Vagina (tissue), 2 donors: Measurements from ENCODE around the gene LCN15. TPM values are rescaled to one million over a fixed set of nuclear protein-coding genes. Genes with fewer than 3 reads are reported as not detected.

Experiments
- DNase-seq, 2 donors: peaks; one replicate each; pipeline ENCODE4 v3.0.0-alpha.2; 2017; ENCODE audit errors: extremely low spot score in 2 of 2
- H3K27ac ChIP-seq: fragments of 200-600 bp; sonication (generic); one replicate; pipeline ENCODE4 v1.5.1; 2019
- H3K27me3 ChIP-seq: fragments of 200-600 bp; sonication (generic); one replicate; pipeline ENCODE4 v1.5.1; 2019
- H3K36me3 ChIP-seq, 2 donors: fragments of 200-600 bp; sonication (generic); one replicate each; pipeline ENCODE4 v1.5.1; 2017 to 2019
- H3K4me1 ChIP-seq: fragments of 200-600 bp; sonication (generic); one replicate; pipeline ENCODE4 v1.5.1; 2019
- H3K4me3 ChIP-seq, 2 donors: fragments of 200-600 bp; sonication (generic); 1 replicate in 1 of 2; 2 replicates in 1 of 2; pipeline ENCODE4 v1.5.1; 2016 to 2019
- H3K9me3 ChIP-seq: fragments of 200-600 bp; sonication (generic); one replicate; pipeline ENCODE4 v1.5.1; 2019
- CTCF ChIP-seq, 3 experiments: fragments of 450-650 bp in 2 of 3; fragments of 200-600 bp in 1 of 3; sonication (generic) in 1 of 3; IDR thresholded peaks; one replicate each; pipeline ENCODE4 v1.5.1; 2017 to 2019; ENCODE audit warnings: antibody characterized with exemption in 3 of 3, mild to moderate bottlenecking in 2 of 3, moderate library complexity in 2 of 3
- POLR2A ChIP-seq, 2 donors: fragments of 450-650 bp; IDR thresholded peaks; one replicate each; pipeline ENCODE4 v1.6.1; 2017; ENCODE audit warnings: antibody characterized with exemption in 2 of 2, mild to moderate bottlenecking in 2 of 2, moderate library complexity in 2 of 2
- POLR2AphosphoS5 ChIP-seq, 2 donors: sonication (generic); formaldehyde crosslinking; IDR thresholded peaks; one replicate each; pipeline ENCODE4 v1.9.0; 2017; ENCODE audit warnings: antibody characterized with exemption in 2 of 2, mild to moderate bottlenecking in 2 of 2, low read depth in 1 of 2; ENCODE audit not compliant: insufficient read depth in 1 of 2
- intact Hi-C: fragments of 100-400 bp; cut with DNase I; formaldehyde crosslinking; loops from one replicate; pipeline ENCODE4 v1.15.1; 2023
- total RNA-seq: library from RNA; depleted of rRNA; stranded (reverse); fragments of >200 nt; gene quantifications from one replicate; pipeline ENCODE4 v1.2.3, GENCODE V29; 2016

Gene LCN15
- total RNA-seq, 1 donor from 2014 or later, result not detected

- Histone ChIP-seq H3K27ac (no peak overlapping the region), H3K4me3 (no peak overlapping the region), H3K27me3 (no peaks in the 10 kb centered on the region), H3K9me3 (no peaks in the 10 kb centered on the region), H3K36me3 (no peaks in the 10 kb centered on the region), H3K4me1 (peaks cover 2% of the 10 kb centered on the region)
- no peak for DNase-seq
- intact Hi-C loops, result no loop called here
- TF ChIP-seq POLR2A (IDR thresholded peaks at IDR 0.05) (no peak), POLR2AphosphoS5 (IDR thresholded peaks at IDR 0.05; ENCODE audit: insufficient read depth in 1 of 2, low read depth in 1 of 2) (no peak), CTCF (IDR thresholded peaks at IDR 0.05) (no peak)
Observed at GRCh38 chr9:136784997-136785361, 20.7 kb upstream of the LCN15 start.

GRCh38 chr9:136784249-136784996 is 20.1 kb upstream of the LCN15 start:
- intact Hi-C loops, result no loop called here
- Histone ChIP-seq H3K27me3 (no peaks in the 10 kb centered on the region), H3K4me3 (no peak overlapping the region), H3K9me3 (no peaks in the 10 kb centered on the region), H3K27ac (no peak overlapping the region), H3K36me3 (no peaks in the 10 kb centered on the region), H3K4me1 (no peaks in the 10 kb centered on the region)
- TF ChIP-seq POLR2AphosphoS5 (IDR thresholded peaks at IDR 0.05; ENCODE audit: insufficient read depth in 1 of 2, low read depth in 1 of 2) (no peak), CTCF (IDR thresholded peaks at IDR 0.05) (peak; percentile 26 to 43 (median 36)), POLR2A (IDR thresholded peaks at IDR 0.05) (no peak)
- DNase-seq, result no peak

GRCh38 chr9:136782452-136782851 is 18.1 kb upstream of the LCN15 start:
- DNase-seq, result no peak
- TF ChIP-seq POLR2A (IDR thresholded peaks at IDR 0.05) (no peak), CTCF (IDR thresholded peaks at IDR 0.05) (no peak), POLR2AphosphoS5 (IDR thresholded peaks at IDR 0.05; ENCODE audit: insufficient read depth in 1 of 2, low read depth in 1 of 2) (no peak)
- H3K4me1 ChIP-seq, result no peaks in the 10 kb centered on the region
- no peak overlapping the region for H3K4me3 ChIP-seq
- H3K27ac ChIP-seq, result no peak overlapping the region
- no peaks in the 10 kb centered on the region for H3K36me3 ChIP-seq
- H3K9me3 ChIP-seq, result no peaks in the 10 kb centered on the region
- intact Hi-C loops, result no loop called here
- no peaks in the 10 kb centered on the region for H3K27me3 ChIP-seq

- H3K36me3 ChIP-seq, result no peaks in the 10 kb centered on the region
- TF ChIP-seq POLR2AphosphoS5 (IDR thresholded peaks at IDR 0.05; ENCODE audit: insufficient read depth in 1 of 2, low read depth in 1 of 2) (no peak), CTCF (IDR thresholded peaks at IDR 0.05) (no peak), POLR2A (IDR thresholded peaks at IDR 0.05) (no peak)
- H3K4me1 ChIP-seq, result no peaks in the 10 kb centered on the region
- intact Hi-C loops, result no loop called here
- no peak for DNase-seq
- no peak overlapping the region for H3K27ac ChIP-seq
- H3K9me3 ChIP-seq, result no peaks in the 10 kb centered on the region
- no peak overlapping the region for H3K4me3 ChIP-seq
- no peaks in the 10 kb centered on the region for H3K27me3 ChIP-seq
Observed at GRCh38 chr9:136779808-136780207, 15.5 kb upstream of the LCN15 start.

GRCh38 chr9:136777359-136777758 is 13.0 kb upstream of the LCN15 start:
- H3K27me3 ChIP-seq, result no peaks in the 10 kb centered on the region
- no peaks in the 10 kb centered on the region for H3K36me3 ChIP-seq
- H3K9me3 ChIP-seq, result no peaks in the 10 kb centered on the region
- no peak overlapping the region for H3K4me3 ChIP-seq
- H3K27ac ChIP-seq, result no peak overlapping the region
- DNase-seq, result no peak
- no peaks in the 10 kb centered on the region for H3K4me1 ChIP-seq
- intact Hi-C loops, result no loop called here
- TF ChIP-seq CTCF (IDR thresholded peaks at IDR 0.05), result no peak
- no peak for TF ChIP-seq POLR2AphosphoS5 (IDR thresholded peaks at IDR 0.05; ENCODE audit: insufficient read depth in 1 of 2, low read depth in 1 of 2)
- TF ChIP-seq POLR2A (IDR thresholded peaks at IDR 0.05), result no peak
